ENCODE measurements around the gene NEURL2. TPM values are rescaled to one million over a fixed set of nuclear protein-coding genes. Genes with fewer than 3 reads are reported as not detected.

The NEURL2 gene
- polyA plus RNA-seq, 1 donor (not counting 4 experiments of a cell fraction or from before 2014, with no cell fraction given) = 0.49 TPM

- Histone ChIP-seq H3K27ac (ENCODE audit: control insufficient read depth, insufficient read depth, low read length) (no peak overlapping the region), H3K9me3 (ENCODE audit: control insufficient read depth, low read depth, low read length) (no peaks in the 10 kb centered on the region), H2AFZ (ENCODE audit: control insufficient read depth, low read length) (no peak overlapping the region), H3K9ac (ENCODE audit: control insufficient read depth, extremely low read depth, insufficient read depth, low read length) (no peak overlapping the region), H3K27me3 (ENCODE audit: control insufficient read depth, extremely low read depth, insufficient read depth, low read length) (no peaks in the 10 kb centered on the region), H4K20me1 (ENCODE audit: control insufficient read depth, extremely low read depth, insufficient read depth, low read length) (no peaks in the 10 kb centered on the region), H3K4me1 (ENCODE audit: control insufficient read depth, extremely low read depth, insufficient read depth, low read length) (no peaks in the 10 kb centered on the region), H3K79me2 (ENCODE audit: control insufficient read depth, insufficient read depth, low read length) (no peaks in the 10 kb centered on the region), H3K4me2 (ENCODE audit: control insufficient read depth, extremely low read depth, insufficient read depth, low read depth, low read length) (no peak overlapping the region), H3K36me3 (ENCODE audit: control insufficient read depth in 2 of 2, extremely low read depth in 1 of 2, insufficient read depth in 2 of 2, low read length in 2 of 2) (peaks cover 13 to 32% of the 10 kb centered on the region in 2 experiments), H3K9me1 (ENCODE audit: control insufficient read depth, extremely low read depth, insufficient read depth, low read length) (no peaks in the 10 kb centered on the region), H3K4me3 (ENCODE audit: control insufficient read depth in 2 of 3, extremely low read depth in 1 of 3, insufficient read depth in 2 of 3, low read depth in 1 of 3, low read length in 3 of 3) (no peak overlapping the region)
- TF ChIP-seq CTCF (optimal IDR thresholded peaks at IDR 0.05 in 1 of 3, IDR thresholded peaks at IDR 0.05 in 1 of 3, conservative IDR thresholded peaks at IDR 0.05 in 1 of 3; ENCODE audit: extremely low read depth in 1 of 3, insufficient read depth in 2 of 3, low read length in 3 of 3) = no peak
- TF ChIP-seq EZH2 (IDR thresholded peaks at IDR 0.05; ENCODE audit: low read length) = no peak
- dilution Hi-C loops (cut with MboI; ENCODE audit: extremely low pct_ligation_motif_present, low sequenced_read_pairs) = no loop called here
- FAIRE-seq (no peak), DNase-seq (ENCODE audit: low read depth, low spot score) (no peak)
Measured at GRCh38 chr20:45899046-45899835, 8.2 kb upstream of the NEURL2 start.

GRCh38 chr20:45898285-45898684 is 7.3 kb upstream of the NEURL2 start:
- H4K20me1 ChIP-seq (ENCODE audit: control insufficient read depth, extremely low read depth, insufficient read depth, low read length) = no peaks in the 10 kb centered on the region
- no peaks in the 10 kb centered on the region for H3K27me3 ChIP-seq (ENCODE audit: control insufficient read depth, extremely low read depth, insufficient read depth, low read length)
- TF ChIP-seq EZH2 (IDR thresholded peaks at IDR 0.05; ENCODE audit: low read length) (no peak), CTCF (optimal IDR thresholded peaks at IDR 0.05 in 1 of 3, IDR thresholded peaks at IDR 0.05 in 1 of 3, conservative IDR thresholded peaks at IDR 0.05 in 1 of 3; ENCODE audit: extremely low read depth in 1 of 3, insufficient read depth in 2 of 3, low read length in 3 of 3) (no peak)
- H3K4me2 ChIP-seq (ENCODE audit: control insufficient read depth, extremely low read depth, insufficient read depth, low read depth, low read length) = no peak overlapping the region
- H3K4me1 ChIP-seq (ENCODE audit: control insufficient read depth, extremely low read depth, insufficient read depth, low read length) = no peaks in the 10 kb centered on the region
- H3K4me3 ChIP-seq (ENCODE audit: control insufficient read depth in 2 of 3, extremely low read depth in 1 of 3, insufficient read depth in 2 of 3, low read depth in 1 of 3, low read length in 3 of 3) = no peak overlapping the region
- no peak overlapping the region for H2AFZ ChIP-seq (ENCODE audit: control insufficient read depth, low read length)
- H3K9me3 ChIP-seq (ENCODE audit: control insufficient read depth, low read depth, low read length) = no peaks in the 10 kb centered on the region
- no peak overlapping the region for H3K9ac ChIP-seq (ENCODE audit: control insufficient read depth, extremely low read depth, insufficient read depth, low read length)
- no peak overlapping the region for H3K27ac ChIP-seq (ENCODE audit: control insufficient read depth, insufficient read depth, low read length)
- DNase-seq (ENCODE audit: low read depth, low spot score) (no peak), FAIRE-seq (no peak)
- no peaks in the 10 kb centered on the region for H3K79me2 ChIP-seq (ENCODE audit: control insufficient read depth, insufficient read depth, low read length)
- H3K36me3 ChIP-seq (ENCODE audit: control insufficient read depth in 2 of 2, extremely low read depth in 1 of 2, insufficient read depth in 2 of 2, low read length in 2 of 2) = peaks cover 13 to 37% of the 10 kb centered on the region in 2 experiments
- H3K9me1 ChIP-seq (ENCODE audit: control insufficient read depth, extremely low read depth, insufficient read depth, low read length) = no peaks in the 10 kb centered on the region
- dilution Hi-C loops (cut with MboI; ENCODE audit: extremely low pct_ligation_motif_present, low sequenced_read_pairs) = no loop called here
